ENCODE measurements around the gene ZMYND8. TPM values are rescaled to one million over a fixed set of nuclear protein-coding genes. Genes with fewer than 3 reads are reported as not detected.

The ZMYND8 gene
- total and polyA plus RNA-seq, 2 of the 8 experiments (the other 6 are each of a cell fraction or from before 2014, with no cell fraction given) = 50.5 to 163 TPM

- no peak for TF ChIP-seq MAX (IDR thresholded peaks at IDR 0.05)
- TF ChIP-seq CTCF (IDR thresholded peaks at IDR 0.05; ENCODE audit: control extremely low read depth in 1 of 3, insufficient read depth in 1 of 3, low read depth in 1 of 3, low read length in 3 of 3) = no peak
- TF ChIP-seq NRF1 (IDR thresholded peaks at IDR 0.05; ENCODE audit: low read depth, low read length) = no peak
- no peak for TF ChIP-seq SP2 (IDR thresholded peaks at IDR 0.05; ENCODE audit: low read length)
- TF ChIP-seq KDM5A (IDR thresholded peaks at IDR 0.05; ENCODE audit: low read length) = no peak
- no peak for TF ChIP-seq SRF (IDR thresholded peaks at IDR 0.05; ENCODE audit: low read depth, low read length)
Measured at GRCh38 chr20:47306095-47306494, 50.4 kb downstream of the ZMYND8 start (continued).

Data from H1 (cell line).